A549 (cell line): ENCODE measurements around the gene SDR39U1. TPM values are rescaled to one million over a fixed set of nuclear protein-coding genes. Genes with fewer than 3 reads are reported as not detected.
A peak's percentile ranks its signal among the peaks of the same experiment; 100 is the strongest.

Experiments used
- ATAC-seq, 2 experiments: fragments of 200-7000 bp in 1 of 2; fragments of >200 bp in 1 of 2; cut with Nextera tagmentation in 1 of 2; cut with Tn5 transposase in 1 of 2; 3 replicates each; pipeline versions ENCODE4 v1.8.0 to v1.9.1; 2018 to 2020; ENCODE audit warnings: mild to moderate bottlenecking in 1 of 2, moderate library complexity in 1 of 2
- CTCF ChIA-PET: fragments of 300-600 bp; sonication (Branson Sonifier 250); formaldehyde crosslinking; extraction: SDS; loops from one replicate; lab custom pipeline; 2021; ENCODE audit warnings: antibody characterized with exemption, inconsistent platforms; lab: Yijun Ruan, JAX
- POLR2A ChIA-PET: fragments of 350-600 bp; formaldehyde crosslinking; extraction: SDS; loops from one replicate; lab custom pipeline; 2021; ENCODE audit warnings: antibody characterized with exemption, inconsistent platforms; lab: Yijun Ruan, JAX
- DNase-seq, 2 experiments: peaks; one replicate each; pipeline versions ENCODE4 v3.0.0 to v3.0.0-alpha.2; 2011 to 2016; ENCODE audit warnings: low read depth in 1 of 2, low spot score in 1 of 2
- FAIRE-seq: peaks from 2 replicates; lab custom pipeline; 2011; peaks lifted over from hg19 to GRCh38; lab: Jason Lieb, UNC
- H3K27ac ChIP-seq, 2 experiments: fragments of >200 bp; sonication (Bioruptor Twin); formaldehyde crosslinking; 3 replicates each; pipeline ENCODE4 v1.5.1; 2016 to 2017
- H3K4me1 ChIP-seq: fragments of >200 bp; sonication (Bioruptor Twin); formaldehyde crosslinking; 3 replicates; pipeline ENCODE4 v1.6.1; 2016
- H3K4me2 ChIP-seq: fragments of >200 bp; sonication (Bioruptor Twin); formaldehyde crosslinking; 3 replicates; pipeline ENCODE4 v1.6.1; 2016
- H3K4me3 ChIP-seq: fragments of >200 bp; sonication (Bioruptor Twin); formaldehyde crosslinking; 3 replicates; pipeline ENCODE4 v1.5.1; 2016
- H3K9me3 ChIP-seq: fragments of >200 bp; sonication (Bioruptor Twin); formaldehyde crosslinking; 3 replicates; pipeline ENCODE4 v1.6.1; 2016
- BHLHE40 ChIP-seq: IDR thresholded peaks from 2 replicates; pipeline ENCODE4 v1.6.1; 2012; ENCODE audit warnings: low read depth, low read length, inconsistent platforms
- CBX2 ChIP-seq: fragments of 200-600 bp; sonication (generic); IDR thresholded peaks from 2 replicates; pipeline ENCODE4 v1.6.1; 2016; ENCODE audit warnings: low read depth, mild to moderate bottlenecking, borderline replicate concordance
- CHD4 ChIP-seq: fragments of 200-600 bp; sonication (generic); IDR thresholded peaks from 2 replicates; pipeline ENCODE4 v1.6.1; 2016; ENCODE audit warnings: antibody characterized with exemption, mild to moderate bottlenecking, borderline replicate concordance
- E2F6 ChIP-seq: IDR thresholded peaks from 2 replicates; pipeline ENCODE4 v1.6.1; 2012; ENCODE audit warnings: low read depth, borderline replicate concordance
- EHMT2 ChIP-seq: fragments of 200-600 bp; sonication (generic); IDR thresholded peaks from 2 replicates; pipeline ENCODE4 v1.6.1; 2016; ENCODE audit warnings: antibody characterized with exemption, low read depth, mild to moderate bottlenecking, moderate library complexity
- FOSB ChIP-seq: fragments of 250-450 bp; sonication (Bioruptor Pico); IDR thresholded peaks from 2 replicates; pipeline ENCODE4 v1.5.0; 2020; ENCODE audit warnings: mild to moderate bottlenecking, moderate library complexity
- HOXA7 ChIP-seq: fragments of 250-450 bp; sonication (Bioruptor Pico); IDR thresholded peaks from 2 replicates; pipeline ENCODE4 v1.5.0; 2020; ENCODE audit warnings: mild to moderate bottlenecking, moderate library complexity
- HOXB5 ChIP-seq: fragments of 250-450 bp; sonication (Bioruptor Pico); IDR thresholded peaks from 2 replicates; pipeline ENCODE4 v1.5.0; 2020; ENCODE audit warnings: mild to moderate bottlenecking, moderate library complexity
- JUN ChIP-seq, 2 experiments: fragments of >200 bp; sonication (Bioruptor Twin); formaldehyde crosslinking; IDR thresholded peaks; 2 replicates in 1 of 2; 3 replicates in 1 of 2; pipeline ENCODE4 v1.6.1; 2016 to 2017
- JUNB ChIP-seq: fragments of >200 bp; sonication (Bioruptor Twin); formaldehyde crosslinking; IDR thresholded peaks from 2 replicates; pipeline ENCODE4 v1.6.1; 2016
- KDM1A ChIP-seq: fragments of 200-600 bp; sonication (generic); IDR thresholded peaks from 2 replicates; pipeline ENCODE4 v1.6.1; 2016; ENCODE audit warnings: low read depth, mild to moderate bottlenecking
- RARB ChIP-seq: fragments of 250-450 bp; sonication (Bioruptor Pico); IDR thresholded peaks from 2 replicates; pipeline ENCODE4 v1.8.0; 2021; ENCODE audit warnings: mild to moderate bottlenecking, moderate library complexity
- RFX5 ChIP-seq: fragments of 450-650 bp; IDR thresholded peaks from 2 replicates; pipeline ENCODE4 v1.7.1; 2014; ENCODE audit warnings: antibody characterized with exemption, mild to moderate bottlenecking, moderate library complexity
- RNF2 ChIP-seq: fragments of 200-600 bp; sonication (generic); IDR thresholded peaks from 2 replicates; pipeline ENCODE4 v1.6.1; 2016; ENCODE audit warnings: low read depth, mild to moderate bottlenecking, antibody characterized with exemption, moderate library complexity, borderline replicate concordance
- SMC3 ChIP-seq: fragments of >200 bp; sonication (Bioruptor Twin); formaldehyde crosslinking; IDR thresholded peaks from 3 replicates; pipeline ENCODE4 v1.6.1; 2018; ENCODE audit warnings: inconsistent platforms
- SREBF2 ChIP-seq: fragments of 450-650 bp; IDR thresholded peaks from 2 replicates; pipeline ENCODE4 v1.6.1; 2014; ENCODE audit warnings: mild to moderate bottlenecking, moderate library complexity
- TP53 ChIP-seq: fragments of 250-450 bp; sonication (Bioruptor Pico); IDR thresholded peaks from 2 replicates; pipeline ENCODE4 v1.5.0; 2021; ENCODE audit warnings: mild to moderate bottlenecking, moderate library complexity
- WGBS: methylation state at CpG from one replicate; pipeline ENCODE4 v1.1.6; 2017; ENCODE audit errors: missing lambda C conversion rate; 5-methylcytosine and 5-hydroxymethylcytosine counted together
- polyA plus RNA-seq, 4 experiments: library from polyadenylated mRNA; depleted of rRNA in 3 of 4; stranded (reverse); fragments of >200 nt; fragmentation: RNase III in 1 of 4; extraction: RNeasy Plus Mini Kit Qiagen cat#74134 plus additional on column Dnase treatment in 1 of 4; gene quantifications; 2 replicates in 3 of 4; 3 replicates in 1 of 4; pipeline ENCODE4 v1.2.3, GENCODE V29; 2011 to 2017
- TF ChIP-seq, protein P1 (sequence below): IDR thresholded peaks from 2 replicates; pipeline ENCODE4 v1.6.1; 2012
- TF ChIP-seq, protein P2 (sequence below): fragments of 200-600 bp; sonication (generic); IDR thresholded peaks from 2 replicates; pipeline ENCODE4 v1.6.1; 2016; ENCODE audit warnings: antibody characterized with exemption, mild to moderate bottlenecking, moderate library complexity
- TF ChIP-seq, protein P3 (sequence below): fragments of >200 bp; sonication (Bioruptor Twin); formaldehyde crosslinking; IDR thresholded peaks from 3 replicates; pipeline ENCODE4 v1.6.1; 2016

SDR39U1 gene
- polyA plus RNA-seq, 2 of the 4 experiments (the other 2 are of a cell fraction) = 57.3 to 61.1 TPM

DNA sequence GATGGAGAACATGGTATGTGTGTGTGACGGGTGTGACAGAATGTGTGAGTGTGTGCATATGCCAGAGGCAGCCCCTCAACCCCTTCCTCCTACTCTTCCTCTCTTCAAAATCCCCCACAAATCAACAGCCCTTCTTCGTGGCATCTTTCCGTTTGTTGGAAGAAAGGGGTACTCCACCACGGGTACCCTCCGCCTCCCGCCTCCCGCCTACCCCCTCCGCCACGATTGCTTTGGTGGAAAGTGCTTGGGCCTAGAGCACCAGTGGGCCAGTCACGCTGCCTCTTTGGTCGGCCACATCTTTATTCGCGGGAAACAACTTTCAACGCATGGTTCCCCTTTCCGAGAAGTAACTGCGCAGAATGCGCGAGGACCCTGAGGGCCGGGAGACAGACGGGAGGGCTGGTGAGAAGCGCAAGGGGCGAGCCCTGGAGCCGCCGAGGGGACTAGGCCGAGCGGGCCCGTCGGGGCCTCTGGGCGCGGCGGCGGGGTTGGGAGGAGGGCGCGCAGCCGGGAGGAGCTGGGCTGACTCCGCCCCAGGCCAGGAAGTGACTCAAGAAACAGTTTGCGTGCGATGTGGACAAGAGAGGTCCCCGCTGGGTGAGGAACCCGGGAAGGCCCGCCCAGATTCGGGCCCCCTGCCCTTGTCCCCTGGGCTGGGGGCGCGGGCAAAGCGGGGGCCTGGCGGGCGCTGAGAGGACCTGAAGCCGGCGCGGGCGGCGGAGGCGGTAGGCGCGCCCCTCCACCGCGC is 13.0 kb downstream of the SDR39U1 start, which contains the start of the genes CBLN3 and KHNYN (continued):
- TF ChIP-seq, protein P1, sequence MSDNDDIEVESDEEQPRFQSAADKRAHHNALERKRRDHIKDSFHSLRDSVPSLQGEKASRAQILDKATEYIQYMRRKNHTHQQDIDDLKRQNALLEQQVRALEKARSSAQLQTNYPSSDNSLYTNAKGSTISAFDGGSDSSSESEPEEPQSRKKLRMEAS = peak; percentile 64

GRCh38 chr14:24428628-24429394 is 13.8 kb downstream of the SDR39U1 start:
- 87% methylated on average over 11 of the region's 18 CpGs for WGBS
- ChIA-PET CTCF (interaction anchor here (17.0 to 18.0 kb wide), 2 partner anchors 16 to 109 kb away, joined by 254 to 1142 read pairs; partner anchors contain the start of genes ADCY4, CIDEB, DHRS1 and LTB4R), POLR2A (interaction anchor here (1.6 to 3.6 kb wide), 4 partner anchors 57 to 213 kb away, joined by 3 to 66 read pairs (median 14); partner anchors contain the start of gene MDP1)
- no peaks in the 10 kb centered on the region for H3K9me3 ChIP-seq
- no peak for DNase-seq
- no peak for FAIRE-seq
- H3K27ac ChIP-seq = peak overlapping the region; percentile 97 to 99
- no peak overlapping the region for H3K4me3 ChIP-seq
- TF ChIP-seq RNF2 (no peak), BHLHE40 (no peak), SREBF2 (no peak), HOXB5 (no peak), JUNB (no peak), CHD4 (no peak), HOXA7 (CRISPR knock-in tag) (no peak), CBX2 (no peak), SMC3 (no peak), RARB (CRISPR knock-in tag) (no peak), RFX5 (no peak), TP53 (CRISPR knock-in tag) (no peak), JUN (IDR thresholded peaks at IDR 0.05) (no peak), EHMT2 (no peak), E2F6 (no peak), KDM1A (no peak), FOSB (CRISPR knock-in tag) (no peak)
- TF ChIP-seq, protein P1 = no peak
- TF ChIP-seq, protein P2, sequence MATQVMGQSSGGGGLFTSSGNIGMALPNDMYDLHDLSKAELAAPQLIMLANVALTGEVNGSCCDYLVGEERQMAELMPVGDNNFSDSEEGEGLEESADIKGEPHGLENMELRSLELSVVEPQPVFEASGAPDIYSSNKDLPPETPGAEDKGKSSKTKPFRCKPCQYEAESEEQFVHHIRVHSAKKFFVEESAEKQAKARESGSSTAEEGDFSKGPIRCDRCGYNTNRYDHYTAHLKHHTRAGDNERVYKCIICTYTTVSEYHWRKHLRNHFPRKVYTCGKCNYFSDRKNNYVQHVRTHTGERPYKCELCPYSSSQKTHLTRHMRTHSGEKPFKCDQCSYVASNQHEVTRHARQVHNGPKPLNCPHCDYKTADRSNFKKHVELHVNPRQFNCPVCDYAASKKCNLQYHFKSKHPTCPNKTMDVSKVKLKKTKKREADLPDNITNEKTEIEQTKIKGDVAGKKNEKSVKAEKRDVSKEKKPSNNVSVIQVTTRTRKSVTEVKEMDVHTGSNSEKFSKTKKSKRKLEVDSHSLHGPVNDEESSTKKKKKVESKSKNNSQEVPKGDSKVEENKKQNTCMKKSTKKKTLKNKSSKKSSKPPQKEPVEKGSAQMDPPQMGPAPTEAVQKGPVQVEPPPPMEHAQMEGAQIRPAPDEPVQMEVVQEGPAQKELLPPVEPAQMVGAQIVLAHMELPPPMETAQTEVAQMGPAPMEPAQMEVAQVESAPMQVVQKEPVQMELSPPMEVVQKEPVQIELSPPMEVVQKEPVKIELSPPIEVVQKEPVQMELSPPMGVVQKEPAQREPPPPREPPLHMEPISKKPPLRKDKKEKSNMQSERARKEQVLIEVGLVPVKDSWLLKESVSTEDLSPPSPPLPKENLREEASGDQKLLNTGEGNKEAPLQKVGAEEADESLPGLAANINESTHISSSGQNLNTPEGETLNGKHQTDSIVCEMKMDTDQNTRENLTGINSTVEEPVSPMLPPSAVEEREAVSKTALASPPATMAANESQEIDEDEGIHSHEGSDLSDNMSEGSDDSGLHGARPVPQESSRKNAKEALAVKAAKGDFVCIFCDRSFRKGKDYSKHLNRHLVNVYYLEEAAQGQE = no peak
- TF ChIP-seq, protein P3, sequence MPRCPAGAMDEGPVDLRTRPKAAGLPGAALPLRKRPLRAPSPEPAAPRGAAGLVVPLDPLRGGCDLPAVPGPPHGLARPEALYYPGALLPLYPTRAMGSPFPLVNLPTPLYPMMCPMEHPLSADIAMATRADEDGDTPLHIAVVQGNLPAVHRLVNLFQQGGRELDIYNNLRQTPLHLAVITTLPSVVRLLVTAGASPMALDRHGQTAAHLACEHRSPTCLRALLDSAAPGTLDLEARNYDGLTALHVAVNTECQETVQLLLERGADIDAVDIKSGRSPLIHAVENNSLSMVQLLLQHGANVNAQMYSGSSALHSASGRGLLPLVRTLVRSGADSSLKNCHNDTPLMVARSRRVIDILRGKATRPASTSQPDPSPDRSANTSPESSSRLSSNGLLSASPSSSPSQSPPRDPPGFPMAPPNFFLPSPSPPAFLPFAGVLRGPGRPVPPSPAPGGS = no peak
- H3K4me2 ChIP-seq = peak overlapping the region; percentile 88
- ATAC-seq = no peak
- peaks cover 25% of the 10 kb centered on the region for H3K4me1 ChIP-seq
